NT2/D1 (cell line): ENCODE measurements around the gene ZEB1.

Experiments used
- DNase-seq: peaks from one replicate; pipeline ENCODE4 v3.0.0-alpha.2; 2011; ENCODE audit warnings: low read depth, low spot score
- H3K27me3 ChIP-seq: 2 replicates; pipeline ENCODE4 v1.6.0; 2011; ENCODE audit warnings: mild to moderate bottlenecking; ENCODE audit not compliant: insufficient read length, insufficient read depth
- H3K36me3 ChIP-seq: 2 replicates; pipeline ENCODE4 v1.6.1; 2011; ENCODE audit warnings: mild to moderate bottlenecking, low read length, mixed read lengths; ENCODE audit not compliant: insufficient read depth, insufficient read length
- H3K4me1 ChIP-seq: 2 replicates; pipeline ENCODE4 v1.5.1; 2011; ENCODE audit not compliant: insufficient read depth, insufficient read length
- H3K4me3 ChIP-seq: 2 replicates; pipeline ENCODE4 v1.5.1; 2011; ENCODE audit warnings: low read depth; ENCODE audit not compliant: insufficient read length
- H3K9ac ChIP-seq: 2 replicates; pipeline ENCODE4 v1.6.0; 2011; ENCODE audit warnings: low read depth; ENCODE audit not compliant: insufficient read length
- H3K9me3 ChIP-seq: 2 replicates; pipeline ENCODE4 v1.5.1; 2011; ENCODE audit warnings: mild to moderate bottlenecking, low read length; ENCODE audit not compliant: insufficient read depth
- SUZ12 ChIP-seq: IDR thresholded peaks from 2 replicates; pipeline ENCODE4 v1.6.1; 2011; ENCODE audit not compliant: insufficient read length, insufficient read depth; ENCODE audit errors: extremely low read depth
- YY1 ChIP-seq: IDR thresholded peaks from 2 replicates; pipeline ENCODE4 v1.6.1; 2011; ENCODE audit not compliant: insufficient read length, insufficient read depth
- ZNF274 ChIP-seq: IDR thresholded peaks from 2 replicates; pipeline ENCODE4 v1.6.1; 2011; ENCODE audit warnings: mild to moderate bottlenecking, low read depth, low read length

The ZEB1 gene

DNA sequence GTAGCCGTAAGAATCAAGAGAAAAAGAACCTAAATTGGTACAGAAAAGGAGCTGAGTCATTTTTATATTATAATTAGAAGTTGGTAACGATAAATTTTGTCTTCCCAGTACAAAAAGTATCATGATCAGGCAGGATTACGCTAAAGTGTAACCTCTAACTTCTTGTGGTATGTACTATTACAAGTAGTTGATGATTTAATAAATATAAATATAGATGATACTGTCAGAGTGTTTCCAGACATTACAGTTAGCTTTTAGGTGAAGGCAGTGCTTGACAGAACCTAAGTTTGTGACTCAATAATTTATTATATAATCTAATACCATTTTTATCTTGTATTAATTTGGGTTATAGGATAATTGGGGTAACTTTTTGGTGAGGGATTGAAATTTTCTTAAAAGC lies 53.4 kb downstream of the ZEB1 start:
- Histone ChIP-seq H3K4me1 (no peaks in the 10 kb centered on the region), H3K36me3 (no peaks in the 10 kb centered on the region), H3K27me3 (no peaks in the 10 kb centered on the region), H3K4me3 (no peak overlapping the region), H3K9me3 (no peaks in the 10 kb centered on the region), H3K9ac (no peak overlapping the region)
- no peak for DNase-seq
- no peak for TF ChIP-seq SUZ12
- TF ChIP-seq YY1 = no peak
- TF ChIP-seq ZNF274 = no peak

DNA sequence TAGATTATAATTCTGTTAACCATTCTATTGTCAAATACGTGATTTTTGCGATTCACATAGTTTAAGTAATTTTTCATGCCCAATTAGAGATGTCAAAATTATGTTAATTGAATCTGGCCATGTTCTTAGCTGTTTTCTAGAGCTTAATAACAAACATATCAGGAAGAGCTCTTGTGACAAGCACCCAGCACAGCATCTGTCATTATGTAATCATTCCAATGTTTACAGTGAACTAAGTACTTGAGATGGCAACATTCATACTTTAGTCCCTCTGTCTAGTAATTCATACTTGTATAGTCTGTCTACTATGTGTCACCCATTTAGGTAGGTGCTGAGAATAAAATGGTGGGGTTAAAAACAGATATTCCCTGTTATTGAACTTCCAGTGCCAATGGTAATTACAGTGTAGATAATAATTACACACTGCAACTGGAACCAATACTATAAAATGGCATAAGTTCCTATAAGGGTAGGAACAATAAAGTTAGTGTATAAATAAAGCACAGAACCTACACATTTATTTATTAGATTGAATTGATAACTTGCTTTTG lies 55.2 kb downstream of the ZEB1 start:
- Histone ChIP-seq H3K9ac (no peak overlapping the region), H3K27me3 (no peaks in the 10 kb centered on the region), H3K9me3 (no peaks in the 10 kb centered on the region), H3K4me1 (no peaks in the 10 kb centered on the region), H3K4me3 (no peak overlapping the region), H3K36me3 (no peaks in the 10 kb centered on the region)
- DNase-seq = no peak
- TF ChIP-seq SUZ12 = no peak
- no peak for TF ChIP-seq ZNF274
- TF ChIP-seq YY1 = no peak

DNA sequence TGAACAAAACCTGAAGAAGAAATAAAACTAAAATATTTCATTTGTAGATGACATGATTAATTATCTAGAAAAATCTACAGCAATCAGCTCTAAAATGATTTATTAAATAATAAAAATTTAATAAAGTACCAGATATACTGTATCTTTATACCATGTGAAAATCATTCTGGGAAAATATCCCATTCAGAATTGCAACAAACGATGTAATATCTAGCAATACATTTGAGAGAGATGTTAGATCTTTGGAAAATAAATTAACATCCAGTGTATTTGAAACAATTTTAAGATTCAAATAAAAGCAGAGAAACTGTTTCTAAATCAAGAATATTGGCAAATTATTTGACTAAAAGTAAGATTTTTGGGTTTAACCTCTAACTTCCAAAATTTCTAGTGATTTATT lies 62.2 kb downstream of the ZEB1 start:
- Histone ChIP-seq H3K9ac (no peak overlapping the region), H3K36me3 (no peaks in the 10 kb centered on the region), H3K9me3 (no peaks in the 10 kb centered on the region), H3K4me3 (no peak overlapping the region), H3K27me3 (no peaks in the 10 kb centered on the region), H3K4me1 (no peaks in the 10 kb centered on the region)
- no peak for TF ChIP-seq ZNF274
- no peak for TF ChIP-seq YY1
- no peak for TF ChIP-seq SUZ12
- DNase-seq = no peak

- H3K9ac ChIP-seq = no peak overlapping the region
- no peak for DNase-seq
- no peak overlapping the region for H3K4me3 ChIP-seq
- H3K4me1 ChIP-seq = no peaks in the 10 kb centered on the region
- H3K27me3 ChIP-seq = no peaks in the 10 kb centered on the region
- no peaks in the 10 kb centered on the region for H3K9me3 ChIP-seq
- TF ChIP-seq SUZ12 (no peak), ZNF274 (no peak), YY1 (no peak)
- H3K36me3 ChIP-seq = no peaks in the 10 kb centered on the region
Observed at GRCh38 chr10:31381766-31382316, 62.8 kb downstream of the ZEB1 start.

DNA sequence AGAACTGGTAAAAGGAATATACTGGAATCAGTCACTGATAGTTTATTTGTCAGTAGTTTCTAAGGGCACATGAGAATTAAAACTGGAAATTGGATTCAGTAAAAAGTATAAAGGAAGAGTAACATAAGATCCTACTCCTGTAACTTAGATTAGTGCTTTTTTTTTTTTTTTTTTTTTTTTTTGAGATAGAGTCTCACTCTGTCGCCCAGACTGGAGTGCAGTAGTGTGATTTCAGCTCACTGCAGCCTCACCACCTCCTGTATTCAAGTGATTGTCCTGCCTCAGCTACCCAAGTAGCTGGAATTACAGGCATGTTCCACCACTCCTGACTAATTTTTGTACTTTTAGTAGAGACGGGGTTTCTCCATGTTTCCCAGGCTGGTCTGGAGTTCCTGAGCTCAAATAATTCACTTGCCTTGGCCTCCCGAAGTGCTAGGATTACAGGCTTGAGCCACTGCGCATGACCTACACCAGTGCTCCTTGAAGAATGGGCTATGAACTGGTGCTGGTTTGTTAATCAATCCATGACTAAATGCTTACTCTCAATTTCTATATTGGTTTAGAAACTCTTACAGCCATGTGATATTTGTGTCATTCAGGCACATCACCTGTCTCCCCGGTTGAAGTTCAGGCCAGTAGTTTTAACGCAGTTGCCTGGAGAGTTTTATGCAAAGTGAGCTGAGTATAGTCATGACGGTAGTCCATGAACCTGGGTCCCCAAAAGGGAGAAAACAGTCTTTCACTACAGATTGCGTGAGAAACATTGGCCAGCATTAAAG lies 65.0 kb downstream of the ZEB1 start:
- no peak overlapping the region for H3K9ac ChIP-seq
- no peaks in the 10 kb centered on the region for H3K27me3 ChIP-seq
- no peak for DNase-seq
- no peaks in the 10 kb centered on the region for H3K4me1 ChIP-seq
- no peaks in the 10 kb centered on the region for H3K9me3 ChIP-seq
- no peak overlapping the region for H3K4me3 ChIP-seq
- TF ChIP-seq YY1 (no peak), ZNF274 (no peak), SUZ12 (no peak)
- H3K36me3 ChIP-seq = no peaks in the 10 kb centered on the region

DNA sequence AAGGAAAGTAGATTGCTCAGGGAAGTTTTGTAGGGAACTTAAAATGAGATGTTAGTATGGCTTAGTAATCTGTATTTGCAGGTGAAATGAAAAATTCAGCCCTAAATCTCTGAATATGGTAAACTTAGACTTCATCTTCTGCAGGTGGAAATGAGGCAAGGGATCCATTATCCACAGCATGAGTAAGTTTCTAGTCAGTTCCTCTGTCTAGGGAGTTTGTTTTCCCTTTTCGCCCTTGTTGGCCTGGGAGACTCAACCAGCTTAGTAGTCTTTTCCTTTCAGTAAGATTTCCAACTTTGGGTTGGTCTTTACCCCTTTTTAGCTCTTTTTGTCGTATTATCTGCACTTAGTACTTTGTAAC lies 65.6 kb downstream of the ZEB1 start:
- Histone ChIP-seq H3K27me3 (no peaks in the 10 kb centered on the region), H3K4me3 (no peak overlapping the region), H3K36me3 (no peaks in the 10 kb centered on the region), H3K9ac (no peak overlapping the region), H3K4me1 (no peaks in the 10 kb centered on the region), H3K9me3 (no peaks in the 10 kb centered on the region)
- TF ChIP-seq ZNF274 (no peak), YY1 (no peak), SUZ12 (no peak)
- no peak for DNase-seq

DNA sequence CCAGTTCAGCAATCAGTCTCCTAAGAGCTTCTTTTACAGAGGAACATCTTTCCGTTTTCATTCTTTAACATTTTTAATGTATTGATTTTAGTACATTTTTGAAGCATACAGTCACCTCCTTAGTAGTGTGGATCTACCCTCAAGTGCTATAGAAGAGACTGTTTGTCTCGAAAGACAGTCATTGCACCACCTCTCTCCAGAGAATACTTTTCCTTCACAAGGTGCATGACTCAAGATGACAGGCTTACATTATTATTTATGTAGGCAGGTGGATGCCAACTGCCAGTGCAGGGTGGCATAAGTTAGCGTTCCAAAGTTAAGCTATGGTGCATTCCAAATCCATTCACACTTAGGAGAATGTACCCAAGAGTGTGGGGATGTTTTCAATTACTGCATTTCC lies 71.8 kb downstream of the ZEB1 start:
- Histone ChIP-seq H3K9me3 (no peaks in the 10 kb centered on the region), H3K9ac (no peak overlapping the region), H3K27me3 (no peaks in the 10 kb centered on the region), H3K36me3 (no peaks in the 10 kb centered on the region), H3K4me3 (no peak overlapping the region), H3K4me1 (no peaks in the 10 kb centered on the region)
- DNase-seq = no peak
- TF ChIP-seq YY1 (no peak), SUZ12 (no peak), ZNF274 (no peak)
